PC-9 (cell line): ENCODE data around the gene HOXD11. TPM values are rescaled to one million over a fixed set of nuclear protein-coding genes. Genes with fewer than 3 reads are reported as not detected.

Source experiments
- BruUV-seq: library from RNA; stranded (reverse); fragments of 400-500 nt; replicated peaks from 2 replicates; lab custom pipeline; 2021; lab: Mats Ljungman, UMichigan
- CTCF ChIA-PET: fragments of 300-600 bp; sonication (Branson Sonifier 250); formaldehyde crosslinking; loops from one replicate; lab custom pipeline; 2022; ENCODE audit warnings: antibody characterized with exemption; lab: Charles Lee
- POLR2A ChIA-PET: fragments of 300-600 bp; sonication (Branson Sonifier 250); formaldehyde crosslinking; loops from one replicate; lab custom pipeline; 2022; ENCODE audit warnings: antibody characterized with exemption; ENCODE audit not compliant: unreplicated experiment; lab: Charles Lee
- DNase-seq, 2 experiments: peaks; one replicate each; pipeline versions ENCODE4 v3.0.0 to v3.0.0-alpha.2; 2015 to 2022; ENCODE audit warnings: mixed read lengths in 1 of 2
- H2AFZ ChIP-seq: fragments of 200-600 bp; sonication (generic); 2 replicates; pipeline ENCODE4 v1.8.1; 2017; ENCODE audit warnings: antibody characterized with exemption
- H3F3A ChIP-seq: fragments of 200-600 bp; sonication (generic); 2 replicates; pipeline ENCODE4 v1.8.1; 2017; ENCODE audit warnings: antibody characterized with exemption, mild to moderate bottlenecking, low read depth; ENCODE audit not compliant: insufficient read depth
- H3K27ac ChIP-seq: fragments of 200-600 bp; sonication (generic); 2 replicates; pipeline ENCODE4 v1.6.1; 2016; ENCODE audit warnings: mixed run types
- H3K27me3 ChIP-seq: fragments of 200-600 bp; sonication (generic); 2 replicates; pipeline ENCODE4 v1.6.1; 2016; ENCODE audit warnings: low read depth, mixed run types; ENCODE audit not compliant: insufficient read depth
- H3K36me3 ChIP-seq: fragments of 200-600 bp; sonication (generic); 2 replicates; pipeline ENCODE4 v1.6.1; 2016; ENCODE audit warnings: low read depth, mixed run types
- H3K4me1 ChIP-seq: fragments of 200-600 bp; sonication (generic); replicated peaks from 2 replicates; pipeline ENCODE4 v1.6.1; 2016; ENCODE audit warnings: mixed run types; ENCODE audit not compliant: insufficient read depth
- H3K4me2 ChIP-seq: fragments of 200-600 bp; sonication (generic); 2 replicates; pipeline ENCODE4 v1.6.1; 2017; ENCODE audit warnings: mixed run types
- H3K4me3 ChIP-seq: fragments of 200-600 bp; sonication (generic); 2 replicates; pipeline ENCODE4 v1.6.1; 2016; ENCODE audit warnings: mixed run types
- H3K79me2 ChIP-seq: fragments of 200-600 bp; sonication (generic); 2 replicates; pipeline ENCODE4 v1.6.1; 2017; ENCODE audit warnings: low read depth, mixed run types
- H3K9me2 ChIP-seq: fragments of 200-600 bp; sonication (generic); 2 replicates; pipeline ENCODE4 v1.8.1; 2017; ENCODE audit warnings: mild to moderate bottlenecking; ENCODE audit not compliant: insufficient read depth
- H3K9me3 ChIP-seq: fragments of 200-600 bp; sonication (generic); 2 replicates; pipeline ENCODE4 v1.8.1; 2016; ENCODE audit warnings: low read depth; ENCODE audit not compliant: insufficient read depth
- H4K20me1 ChIP-seq: fragments of 200-600 bp; sonication (generic); 2 replicates; pipeline ENCODE4 v1.8.1; 2017; ENCODE audit not compliant: insufficient read depth
- EZH2 ChIP-seq: fragments of 200-600 bp; sonication (generic); IDR thresholded peaks from 2 replicates; pipeline ENCODE4 v1.8.0; 2017; ENCODE audit warnings: antibody characterized with exemption, low read depth
- intact Hi-C: fragments of 100-400 bp; cut with micrococcal nuclease; formaldehyde crosslinking; loops from one replicate; pipeline ENCODE4 v1.10.0; 2022; ENCODE audit not compliant: unreplicated experiment
- total RNA-seq: library from RNA; stranded (reverse); gene quantifications from 2 replicates; pipeline ENCODE4 v1.2.3, GENCODE V29; 2021
- TF ChIP-seq, protein P1 (sequence below): fragments of 200-600 bp; sonication (generic); conservative IDR thresholded peaks from 2 replicates; pipeline ENCODE4 v1.6.1; 2017; ENCODE audit warnings: mixed run types, antibody characterized with exemption, mild to moderate bottlenecking, moderate library complexity

The HOXD11 gene
- total RNA-seq, 1 experiment from 2014 or later, result not detected

GRCh38 chr2:176110415-176111308, 3.6 kb downstream of the HOXD11 start:
- Histone ChIP-seq H3F3A (no peaks in the 10 kb centered on the region), H3K27me3 (peaks cover 49% of the 10 kb centered on the region), H3K4me2 (no peak overlapping the region), H3K27ac (no peak overlapping the region), H3K79me2 (no peaks in the 10 kb centered on the region), H2AFZ (no peak overlapping the region), H4K20me1 (no peaks in the 10 kb centered on the region), H3K36me3 (no peaks in the 10 kb centered on the region), H3K4me1 (no peaks in the 10 kb centered on the region), H3K9me3 (no peaks in the 10 kb centered on the region), H3K9me2 (no peaks in the 10 kb centered on the region), H3K4me3 (no peak overlapping the region)
- POLR2A ChIA-PET, result interaction anchor here (0.6 kb wide), 1 partner anchor 421 kb away, joined by 3 read pairs; no protein-coding TSS in a partner anchor
- CTCF ChIA-PET, result interaction anchor here (0.6 to 1.5 kb wide), 3 partner anchors 14 to 543 kb away, joined by 3 to 6 read pairs (median 4); no protein-coding TSS in a partner anchor
- no TSS peak for BruUV-seq
- DNase-seq, result no peak
- TF ChIP-seq, protein P1, sequence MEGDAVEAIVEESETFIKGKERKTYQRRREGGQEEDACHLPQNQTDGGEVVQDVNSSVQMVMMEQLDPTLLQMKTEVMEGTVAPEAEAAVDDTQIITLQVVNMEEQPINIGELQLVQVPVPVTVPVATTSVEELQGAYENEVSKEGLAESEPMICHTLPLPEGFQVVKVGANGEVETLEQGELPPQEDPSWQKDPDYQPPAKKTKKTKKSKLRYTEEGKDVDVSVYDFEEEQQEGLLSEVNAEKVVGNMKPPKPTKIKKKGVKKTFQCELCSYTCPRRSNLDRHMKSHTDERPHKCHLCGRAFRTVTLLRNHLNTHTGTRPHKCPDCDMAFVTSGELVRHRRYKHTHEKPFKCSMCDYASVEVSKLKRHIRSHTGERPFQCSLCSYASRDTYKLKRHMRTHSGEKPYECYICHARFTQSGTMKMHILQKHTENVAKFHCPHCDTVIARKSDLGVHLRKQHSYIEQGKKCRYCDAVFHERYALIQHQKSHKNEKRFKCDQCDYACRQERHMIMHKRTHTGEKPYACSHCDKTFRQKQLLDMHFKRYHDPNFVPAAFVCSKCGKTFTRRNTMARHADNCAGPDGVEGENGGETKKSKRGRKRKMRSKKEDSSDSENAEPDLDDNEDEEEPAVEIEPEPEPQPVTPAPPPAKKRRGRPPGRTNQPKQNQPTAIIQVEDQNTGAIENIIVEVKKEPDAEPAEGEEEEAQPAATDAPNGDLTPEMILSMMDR, result no peak
- TF ChIP-seq EZH2, result no peak
- intact Hi-C loops, result loop anchor here (5.0 kb wide), 1 partner anchor 1037 kb away; no protein-coding TSS in a partner anchor

GRCh38 chr2:176111309-176111663, 4.2 kb downstream of the HOXD11 start:
- Histone ChIP-seq H3K4me2 (peak overlapping the region; percentile 34; the same call in 1 of the 2 replicates), H4K20me1 (no peaks in the 10 kb centered on the region), H3K79me2 (no peaks in the 10 kb centered on the region), H3F3A (no peaks in the 10 kb centered on the region), H2AFZ (no peak overlapping the region; the same call in 1 of the 2 replicates), H3K9me2 (no peaks in the 10 kb centered on the region), H3K27ac (no peak overlapping the region), H3K4me1 (no peaks in the 10 kb centered on the region), H3K36me3 (no peaks in the 10 kb centered on the region), H3K9me3 (no peaks in the 10 kb centered on the region), H3K27me3 (peaks cover 54% of the 10 kb centered on the region), H3K4me3 (no peak overlapping the region)
- BruUV-seq, result no TSS peak
- ChIA-PET CTCF (interaction anchor here (1.5 kb wide), 1 partner anchor 543 kb away, joined by 6 read pairs; no protein-coding TSS in a partner anchor), POLR2A (no interaction called here)
- peak in 1 of 2 experiments; percentile 46 for DNase-seq
- intact Hi-C loops, result loop anchor here (5.0 kb wide), 1 partner anchor 1036 kb away; no protein-coding TSS in a partner anchor
- TF ChIP-seq, protein P1, result peak; percentile 80
- no peak for TF ChIP-seq EZH2

DNA sequence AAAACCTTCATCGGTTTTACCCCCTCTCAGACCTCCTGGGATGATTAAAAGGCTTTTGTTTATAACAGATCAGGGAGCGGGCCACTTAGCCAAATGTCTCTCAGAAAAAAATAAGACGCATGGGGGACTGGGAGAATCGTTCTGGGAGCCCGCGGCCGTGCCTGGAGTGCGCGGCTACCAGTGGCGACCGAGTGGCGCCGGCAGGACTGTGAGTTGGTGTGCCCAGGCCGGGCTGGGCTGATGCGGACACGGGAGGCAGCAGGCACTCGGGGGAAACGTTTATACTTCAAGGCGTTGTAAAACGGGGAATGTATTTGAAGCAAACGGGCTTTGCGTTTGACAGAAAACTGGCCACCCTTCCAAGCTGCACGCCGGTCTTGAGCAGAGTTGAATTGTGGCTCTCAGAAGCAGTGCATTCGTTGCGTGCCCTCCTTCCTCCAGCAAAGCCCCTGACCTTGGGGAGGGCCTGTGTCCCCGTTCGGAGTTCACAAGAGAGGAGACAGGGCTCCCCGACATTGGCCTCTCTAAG, 4.8 kb downstream of the HOXD11 start:
- H2AFZ ChIP-seq, result no peak overlapping the region
- no TSS peak for BruUV-seq
- no peaks in the 10 kb centered on the region for H4K20me1 ChIP-seq
- H3K27ac ChIP-seq, result no peak overlapping the region
- H3F3A ChIP-seq, result no peaks in the 10 kb centered on the region
- intact Hi-C loops, result loop anchor here (5.0 kb wide), 1 partner anchor 1035 kb away; no protein-coding TSS in a partner anchor
- no peak overlapping the region for H3K4me2 ChIP-seq
- H3K9me2 ChIP-seq, result no peaks in the 10 kb centered on the region
- H3K9me3 ChIP-seq, result no peaks in the 10 kb centered on the region
- no peak overlapping the region for H3K4me3 ChIP-seq
- H3K4me1 ChIP-seq, result no peaks in the 10 kb centered on the region
- ChIA-PET POLR2A (no interaction called here), CTCF (no interaction called here)
- no peak for DNase-seq
- H3K27me3 ChIP-seq, result peaks cover 60% of the 10 kb centered on the region
- TF ChIP-seq, protein P1, result no peak
- no peak for TF ChIP-seq EZH2
- H3K36me3 ChIP-seq, result no peaks in the 10 kb centered on the region
- no peaks in the 10 kb centered on the region for H3K79me2 ChIP-seq
